Prostate gland (tissue), 2 donors: ENCODE measurements around the gene DPY19L1.
"Not testable (repeated sequence)": the region's sequence is repeated elsewhere in the genome, so short reads cannot be mapped to it uniquely, and the experiment has no call there.

Experiments used
- POLR2A ChIP-seq: fragments of 450-650 bp; IDR thresholded peaks from one replicate; pipeline ENCODE4 v1.6.1; 2016; ENCODE audit warnings: antibody characterized with exemption, mild to moderate bottlenecking
- POLR2AphosphoS5 ChIP-seq: sonication (generic); formaldehyde crosslinking; IDR thresholded peaks from one replicate; pipeline ENCODE4 v1.6.1; 2017; ENCODE audit warnings: antibody characterized with exemption
- TF ChIP-seq, protein P1 (sequence below), 4 experiments: fragments of 200-600 bp in 2 of 4; fragments of 450-650 bp in 2 of 4; sonication (generic) in 2 of 4; IDR thresholded peaks; 1 replicate in 3 of 4; 2 replicates in 1 of 4; pipeline ENCODE4 v1.5.1; 2016 to 2019; ENCODE audit warnings: antibody characterized with exemption in 4 of 4, mild to moderate bottlenecking in 2 of 4, moderate library complexity in 2 of 4

DNA sequence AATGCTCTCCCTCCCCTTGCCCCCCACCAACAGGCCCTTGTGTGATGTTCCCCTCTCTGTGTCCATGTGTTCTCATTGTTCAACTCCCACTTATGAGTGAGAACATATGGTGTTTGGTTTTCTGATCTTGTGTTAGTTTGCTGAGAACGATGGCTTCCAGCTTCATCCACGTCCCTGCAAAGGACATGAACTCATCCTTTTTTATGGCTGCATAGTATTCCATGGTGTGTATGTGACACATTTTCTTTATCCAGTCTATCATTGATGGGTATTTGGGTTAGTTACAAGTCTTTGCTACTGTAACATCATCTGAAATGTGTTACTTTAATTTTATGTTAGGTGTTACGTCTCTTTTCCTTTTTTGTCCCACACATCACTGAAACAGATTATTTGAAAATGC, 42.2 kb upstream of the DPY19L1 start:
- TF ChIP-seq POLR2AphosphoS5, POLR2A: not testable (repeated sequence)
- TF ChIP-seq, protein P1, sequence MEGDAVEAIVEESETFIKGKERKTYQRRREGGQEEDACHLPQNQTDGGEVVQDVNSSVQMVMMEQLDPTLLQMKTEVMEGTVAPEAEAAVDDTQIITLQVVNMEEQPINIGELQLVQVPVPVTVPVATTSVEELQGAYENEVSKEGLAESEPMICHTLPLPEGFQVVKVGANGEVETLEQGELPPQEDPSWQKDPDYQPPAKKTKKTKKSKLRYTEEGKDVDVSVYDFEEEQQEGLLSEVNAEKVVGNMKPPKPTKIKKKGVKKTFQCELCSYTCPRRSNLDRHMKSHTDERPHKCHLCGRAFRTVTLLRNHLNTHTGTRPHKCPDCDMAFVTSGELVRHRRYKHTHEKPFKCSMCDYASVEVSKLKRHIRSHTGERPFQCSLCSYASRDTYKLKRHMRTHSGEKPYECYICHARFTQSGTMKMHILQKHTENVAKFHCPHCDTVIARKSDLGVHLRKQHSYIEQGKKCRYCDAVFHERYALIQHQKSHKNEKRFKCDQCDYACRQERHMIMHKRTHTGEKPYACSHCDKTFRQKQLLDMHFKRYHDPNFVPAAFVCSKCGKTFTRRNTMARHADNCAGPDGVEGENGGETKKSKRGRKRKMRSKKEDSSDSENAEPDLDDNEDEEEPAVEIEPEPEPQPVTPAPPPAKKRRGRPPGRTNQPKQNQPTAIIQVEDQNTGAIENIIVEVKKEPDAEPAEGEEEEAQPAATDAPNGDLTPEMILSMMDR (IDR thresholded peaks at IDR 0.05): not testable (repeated sequence)
